Stimulated activated CD4-positive, alpha-beta T cell treated with anti-CD3 and anti-CD28 coated beads, Interleukin-12 subunit alpha, Interleukin-12 subunit beta, amount 100 ng/mL, for 48 hours (primary cell): ENCODE results near the gene SERPINB13.
"Not testable (repeated sequence)": the region's sequence is repeated elsewhere in the genome, so short reads cannot be mapped to it uniquely, and the experiment has no call there.

ENCODE experiments used
- DNase-seq, 3 donors: peaks; one replicate each; pipeline ENCODE4 v3.0.0-alpha.2; 2020; ENCODE audit warnings: low read depth in 2 of 3, low spot score in 1 of 3

SERPINB13 gene

DNA sequence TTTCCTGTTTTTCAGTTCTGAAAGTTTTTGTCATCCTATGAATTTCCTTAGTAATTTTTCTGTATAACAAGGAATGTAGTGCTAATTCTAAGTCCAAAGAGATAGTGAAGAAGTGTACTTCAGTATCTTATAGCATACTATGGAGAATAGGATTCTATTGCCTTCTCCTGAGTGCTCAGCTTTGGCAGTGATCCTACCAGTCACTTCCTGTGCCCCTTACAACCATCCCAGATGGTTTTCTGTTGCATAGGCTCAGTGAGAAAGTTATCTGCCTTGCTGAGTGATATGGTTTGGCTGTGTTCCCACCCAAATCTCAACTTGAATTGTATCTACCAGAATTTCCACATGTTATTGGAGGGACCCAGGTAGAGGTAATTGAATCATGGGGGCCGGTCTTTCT lies 57.6 kb downstream of the SERPINB13 start:
- not testable (repeated sequence) for DNase-seq

DNA sequence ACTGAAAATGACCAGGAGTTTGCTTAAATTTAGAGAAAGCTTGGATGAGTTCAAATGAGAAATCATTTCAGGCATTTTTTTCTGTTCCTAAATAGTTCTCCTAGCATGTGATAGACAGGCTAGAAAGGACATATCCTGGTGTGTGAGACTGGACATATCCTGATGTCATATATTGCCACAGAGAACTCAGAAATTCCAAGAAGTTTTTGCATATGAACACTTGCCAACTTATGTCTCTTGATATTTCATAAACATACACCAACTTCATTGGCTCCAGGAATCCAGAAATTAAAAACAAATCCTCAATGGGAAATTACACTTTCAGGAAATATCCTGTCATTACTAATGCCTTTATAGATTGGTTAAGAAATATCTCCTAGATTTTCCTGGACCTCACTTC lies 59.8 kb downstream of the SERPINB13 start:
- DNase-seq, result no peak

DNA sequence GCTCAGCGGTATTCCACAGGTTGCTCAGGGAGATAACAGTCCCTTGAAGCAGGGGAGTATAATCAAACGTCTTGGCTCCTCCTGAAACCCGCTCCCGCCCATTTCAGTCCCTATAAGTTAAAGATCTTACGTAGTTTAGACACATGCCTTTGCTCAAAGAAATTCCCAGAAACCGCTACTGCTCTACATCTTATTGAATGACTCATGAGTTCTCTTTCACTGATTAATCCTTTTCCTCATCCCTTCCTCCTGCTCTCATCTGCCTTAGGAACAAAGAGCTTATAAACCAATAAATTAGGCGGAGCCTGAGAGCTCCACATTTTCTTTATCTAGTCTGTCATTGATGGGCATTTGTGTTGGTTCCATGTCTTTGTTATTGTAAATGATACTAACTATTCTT lies 61.1 kb downstream of the SERPINB13 start:
- DNase-seq, result no peak
